AG04450 (cell line): ENCODE results near the gene GTPBP3. TPM values are rescaled to one million over a fixed set of nuclear protein-coding genes. Genes with fewer than 3 reads are reported as not detected.
A peak's percentile ranks its signal among the peaks of the same experiment; 100 is the strongest.

Experiments used
- CTCF ChIA-PET: fragments of 300-600, 350-600 bp; formaldehyde crosslinking; extraction: SDS; loops from one replicate; lab custom pipeline; 2022; ENCODE audit warnings: antibody characterized with exemption, inconsistent platforms; lab: Charles Lee
- POLR2A ChIA-PET: fragments of 350-600 bp; formaldehyde crosslinking; extraction: SDS; loops from one replicate; lab custom pipeline; 2021; ENCODE audit warnings: antibody characterized with exemption, inconsistent platforms; lab: Yijun Ruan, JAX
- DNase-seq: peaks from one replicate; pipeline ENCODE4 v3.0.0-alpha.2; 2011; ENCODE audit warnings: low read depth, low spot score
- H3K27ac ChIP-seq: one replicate; pipeline ENCODE4 v1.5.1; 2012; ENCODE audit warnings: low read depth, low read length, control low read depth
- H3K27me3 ChIP-seq: one replicate; pipeline ENCODE4 v1.6.0; 2012; ENCODE audit warnings: low read length; ENCODE audit not compliant: control insufficient read depth, insufficient read depth
- H3K4me3 ChIP-seq: 2 replicates; pipeline ENCODE4 v1.5.1; 2011; ENCODE audit warnings: mild to moderate bottlenecking, low read depth, low read length, control low read depth
- H3K9me3 ChIP-seq: 2 replicates; pipeline ENCODE4 v1.5.1; 2012; ENCODE audit warnings: low read length; ENCODE audit not compliant: control insufficient read depth, insufficient read depth
- CTCF ChIP-seq: IDR thresholded peaks from 2 replicates; pipeline ENCODE4 v1.5.1; 2011; ENCODE audit warnings: low read depth, low read length, control low read depth, inconsistent platforms
- polyA plus RNA-seq: library from polyadenylated mRNA; depleted of rRNA; stranded (reverse); fragments of >200 nt; gene quantifications from 2 replicates; pipeline ENCODE4 v1.2.3, GENCODE V29; 2011

The GTPBP3 gene
- polyA plus RNA-seq, 1 experiment, result 4.7 TPM

GRCh38 chr19:17338433-17339078 is 1.2 kb downstream of the GTPBP3 start:
- no peak for DNase-seq
- no peak for TF ChIP-seq CTCF
- Histone ChIP-seq H3K27me3 (no peaks in the 10 kb centered on the region), H3K9me3 (no peaks in the 10 kb centered on the region), H3K27ac (no peak overlapping the region), H3K4me3 (peak overlapping the region; percentile 93)
- ChIA-PET CTCF (no interaction called here), POLR2A (no interaction called here)

GRCh38 chr19:17339088-17339741 is 1.9 kb downstream of the GTPBP3 start:
- no peak for DNase-seq
- no peak for TF ChIP-seq CTCF
- H3K9me3 ChIP-seq, result no peaks in the 10 kb centered on the region
- ChIA-PET POLR2A (interaction anchor here (0.7 kb wide), 1 partner anchor 15 kb away, joined by 3 read pairs; no protein-coding TSS in a partner anchor), CTCF (no interaction called here)
- no peaks in the 10 kb centered on the region for H3K27me3 ChIP-seq
- H3K27ac ChIP-seq, result no peak overlapping the region
- H3K4me3 ChIP-seq, result no peak overlapping the region

- Histone ChIP-seq H3K27ac (no peak overlapping the region), H3K27me3 (no peaks in the 10 kb centered on the region), H3K4me3 (no peak overlapping the region), H3K9me3 (no peaks in the 10 kb centered on the region)
- no peak for TF ChIP-seq CTCF
- POLR2A ChIA-PET, result no interaction called here
- no peak for DNase-seq
- CTCF ChIA-PET, result interaction anchor here (0.9 kb wide), 1 partner anchor 50 kb away, joined by 3 read pairs; no protein-coding TSS in a partner anchor
Measured at GRCh38 chr19:17340302-17340870, 3.0 kb downstream of the GTPBP3 start.

- TF ChIP-seq CTCF, result no peak
- H3K9me3 ChIP-seq, result no peaks in the 10 kb centered on the region
- no peaks in the 10 kb centered on the region for H3K27me3 ChIP-seq
- ChIA-PET CTCF (interaction anchor here (0.9 kb wide), 1 partner anchor 49 kb away, joined by 3 read pairs; no protein-coding TSS in a partner anchor), POLR2A (no interaction called here)
- no peak for DNase-seq
- no peak overlapping the region for H3K27ac ChIP-seq
- no peak overlapping the region for H3K4me3 ChIP-seq
Measured at GRCh38 chr19:17340871-17341357, 3.6 kb downstream of the GTPBP3 start.

GRCh38 chr19:17341386-17341785 is 4.0 kb downstream of the GTPBP3 start:
- TF ChIP-seq CTCF, result no peak
- H3K4me3 ChIP-seq, result no peak overlapping the region
- H3K9me3 ChIP-seq, result no peaks in the 10 kb centered on the region
- no peak for DNase-seq
- ChIA-PET CTCF (no interaction called here), POLR2A (no interaction called here)
- no peaks in the 10 kb centered on the region for H3K27me3 ChIP-seq
- H3K27ac ChIP-seq, result no peak overlapping the region
